Measurements from ENCODE around the gene FBXO30. TPM values are rescaled to one million over a fixed set of nuclear protein-coding genes. Genes with fewer than 3 reads are reported as not detected.

Gene FBXO30
- total and polyA plus RNA-seq, 10 of the 15 experiments (the other 5 are each of a cell fraction or from before 2014, with no cell fraction given): 1.7 to 6.9 (median 5.3) TPM

GRCh38 chr6:145839653-145840052, 25.1 kb upstream of the FBXO30 start (continued):
- TF ChIP-seq ELK1 (IDR thresholded peaks at IDR 0.05; ENCODE audit: low read depth, low read length) (no peak), KDM1A (IDR thresholded peaks at IDR 0.05; ENCODE audit: borderline replicate concordance) (no peak), BMI1 (IDR thresholded peaks at IDR 0.05; ENCODE audit: borderline replicate concordance) (no peak), EGR1 (IDR thresholded peaks at IDR 0.05; ENCODE audit: borderline replicate concordance in 1 of 2, low read depth in 2 of 2, low read length in 2 of 2) (no peak), YBX1 (IDR thresholded peaks at IDR 0.05) (no peak), JUNB (IDR thresholded peaks at IDR 0.05) (no peak)

GRCh38 chr6:145838305-145838704, 23.7 kb upstream of the FBXO30 start:
- no peaks in the 10 kb centered on the region for H3K36me3 ChIP-seq (ENCODE audit: control insufficient read depth in 2 of 2, insufficient read depth in 2 of 2, low read length in 1 of 2)
- no peak for ATAC-seq
- no peaks in the 10 kb centered on the region for H4K20me1 ChIP-seq (ENCODE audit: control insufficient read depth, insufficient read depth)
- no peaks in the 10 kb centered on the region for H3K4me1 ChIP-seq (ENCODE audit: control insufficient read depth, insufficient read depth, low read length)
- H3K4me2 ChIP-seq (ENCODE audit: control insufficient read depth, insufficient read depth): no peak overlapping the region
- no peak overlapping the region for H2AFZ ChIP-seq (ENCODE audit: control insufficient read depth, low read depth, low read length)
- no peaks in the 10 kb centered on the region for H3K9me3 ChIP-seq (replicated peaks; ENCODE audit: control insufficient read depth, insufficient read depth, low read length)
- in situ Hi-C loops (cut with MboI): no loop called here
- ChIA-PET SMC1A (ENCODE audit: uncharacterized antibody, unreplicated experiment) (interaction anchor here (1.5 kb wide), 1 partner anchor 12 kb away, joined by 3 read pairs; no protein-coding TSS in a partner anchor), POLR2A (no interaction called here), RAD21 (ENCODE audit: unreplicated experiment) (no interaction called here), CTCF (no interaction called here)
- no peak for DNase-seq (ENCODE audit: low read depth, low spot score)
- intact Hi-C loops (cut with micrococcal nuclease; ENCODE audit: unreplicated experiment): no loop called here
- H3K79me2 ChIP-seq (ENCODE audit: control insufficient read depth, insufficient read depth, low read length): no peaks in the 10 kb centered on the region
- no peak overlapping the region for H3K27ac ChIP-seq (ENCODE audit: control insufficient read depth, insufficient read depth)
- no peaks in the 10 kb centered on the region for H3K27me3 ChIP-seq (replicated peaks in 1 of 2; ENCODE audit: control insufficient read depth in 2 of 2, insufficient read depth in 2 of 2, low read length in 1 of 2)
- no peak for FAIRE-seq
- no peak overlapping the region for H3K4me3 ChIP-seq
- TF ChIP-seq REST (IDR thresholded peaks at IDR 0.05; ENCODE audit: low read depth, low read length): no peak
- no TSS peak for BruUV-seq (replicated peaks)
- WGBS (ENCODE audit: insufficient coverage, insufficient replicate concordance, low lambda C conversion rate, missing lambda C conversion rate): 43% methylated on average over 1 of the region's 1 CpG
- no peak overlapping the region for H3K9ac ChIP-seq (ENCODE audit: control insufficient read depth, insufficient read depth, low read length)
